ENCODE results near the gene ATP8B3. TPM values are rescaled to one million over a fixed set of nuclear protein-coding genes. Genes with fewer than 3 reads are reported as not detected.

The ATP8B3 gene
- total RNA-seq, 1 donor from 2014 or later = 1.4 TPM

DNA sequence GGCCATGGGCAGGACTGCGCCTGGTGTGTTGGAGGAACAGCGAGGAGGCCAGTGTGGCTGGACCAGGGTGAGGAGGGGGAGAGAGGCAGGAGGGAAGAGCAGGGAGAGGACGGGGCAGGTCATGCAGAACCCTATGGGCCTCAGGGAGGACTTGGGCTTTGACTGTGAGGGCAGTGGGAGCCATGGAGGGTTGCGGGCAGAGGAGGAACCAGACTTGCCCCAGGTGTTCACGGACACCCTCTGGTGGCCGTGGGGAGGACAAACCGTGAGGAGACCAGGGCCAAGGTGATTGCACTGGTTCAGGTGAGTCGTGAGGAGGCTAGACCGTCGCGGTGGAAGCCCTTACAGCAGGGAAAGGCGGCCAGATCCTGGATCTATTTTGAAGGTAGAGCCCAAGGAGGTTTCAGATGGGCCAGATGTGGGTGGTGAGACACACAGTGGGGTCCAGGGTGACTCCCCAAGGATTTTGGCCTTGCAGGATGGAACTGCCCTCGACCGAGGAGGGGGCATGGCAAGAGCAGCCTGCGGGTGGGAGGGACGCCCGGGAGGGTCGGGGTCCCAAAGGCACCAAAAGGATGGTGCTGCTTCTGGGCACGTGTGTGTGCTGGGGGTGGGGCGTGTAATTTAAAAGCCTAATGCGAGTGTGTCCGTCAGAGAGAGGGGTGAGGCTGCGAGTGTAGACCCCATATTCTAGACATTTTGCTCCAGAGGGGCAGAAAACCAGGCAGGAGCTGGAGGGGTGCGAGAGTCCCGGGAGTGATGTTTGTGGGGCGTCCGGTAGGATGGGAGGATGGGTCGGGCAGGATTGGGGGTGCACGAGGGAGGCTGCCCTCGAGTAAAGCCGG lies 39.0 kb upstream of the ATP8B3 start:
- DNase-seq (ENCODE audit: low spot score) (no peak), ATAC-seq (no peak)

DNA sequence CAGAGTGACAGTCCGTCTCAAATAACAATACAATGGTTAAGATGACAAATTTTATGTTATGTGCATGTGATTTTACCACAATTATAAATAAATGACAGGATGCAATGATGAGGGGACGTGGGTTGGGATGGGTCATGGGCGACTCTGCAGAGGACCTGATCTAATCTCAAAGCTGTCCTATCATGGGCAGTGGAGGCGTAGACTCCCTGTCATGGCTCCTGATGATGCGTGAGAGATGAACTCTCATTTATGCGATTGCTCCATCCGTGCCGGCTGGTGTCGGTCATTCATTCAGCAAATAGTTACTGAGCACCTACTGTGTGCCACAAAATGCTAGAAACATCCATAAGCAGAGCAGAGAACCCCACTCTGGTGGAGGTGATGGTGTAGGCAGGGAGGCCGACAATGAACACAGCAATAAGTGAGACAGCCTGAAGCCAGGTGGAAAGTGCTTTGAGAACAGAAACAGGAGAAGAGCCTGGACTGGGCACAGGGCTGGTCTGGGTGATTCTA lies 37.9 kb upstream of the ATP8B3 start:
- no peak for ATAC-seq
- no peak for DNase-seq (ENCODE audit: low spot score)

DNA sequence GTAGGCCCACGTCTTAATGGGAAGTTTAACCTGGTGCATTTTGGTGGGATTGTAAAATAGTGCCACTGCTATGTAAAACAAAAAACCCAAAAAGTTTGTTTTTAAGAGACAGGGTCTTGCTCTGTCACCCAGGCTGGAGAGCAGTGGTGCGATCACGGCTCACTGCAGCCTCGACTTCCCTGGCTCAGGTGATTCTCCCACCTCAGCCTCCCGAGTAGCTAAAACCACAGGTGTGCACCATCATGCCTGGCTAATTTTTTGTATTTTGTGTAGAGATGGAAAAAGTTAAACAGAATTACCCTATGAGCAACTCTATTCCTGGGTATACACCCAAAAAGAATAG lies 37.0 kb upstream of the ATP8B3 start:
- DNase-seq (ENCODE audit: low spot score) (no peak), ATAC-seq (no peak)

DNA sequence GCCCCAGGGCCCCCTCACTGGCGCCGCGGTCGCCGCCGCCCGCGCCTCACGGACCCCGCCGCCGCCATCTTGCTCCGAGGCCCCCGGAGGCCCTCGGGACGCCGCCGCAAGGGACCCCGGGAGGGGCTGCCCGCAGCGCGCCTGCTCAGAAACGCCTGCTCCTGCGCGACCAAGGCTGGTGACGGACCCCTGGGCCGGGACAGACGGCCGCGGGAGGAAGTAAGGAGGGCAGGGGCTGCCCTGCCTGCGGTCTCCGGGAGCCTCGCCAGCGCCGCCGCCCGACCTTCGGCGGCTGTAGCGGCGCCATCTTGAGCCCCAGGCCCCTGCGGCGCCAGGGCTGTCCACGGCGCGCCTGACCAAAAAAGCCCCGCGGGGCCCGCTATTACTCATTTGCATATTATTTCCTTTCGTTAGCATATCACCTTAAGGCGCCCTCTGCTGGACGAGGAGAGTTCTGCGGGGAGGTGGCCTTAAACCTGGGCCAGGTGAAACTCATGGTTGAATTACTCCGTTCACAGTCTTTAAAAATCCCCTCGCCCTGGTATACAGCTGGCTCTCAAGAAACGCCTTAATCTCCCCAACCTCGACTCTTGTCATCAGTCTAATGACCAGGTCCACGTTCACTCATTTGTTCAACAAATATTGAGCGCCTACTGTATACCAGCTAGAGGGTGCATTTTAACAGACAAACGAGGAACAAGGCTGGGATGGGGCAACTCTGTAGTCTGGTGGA lies 36.5 kb upstream of the ATP8B3 start, which contains the start of gene REXO1:
TSS of gene REXO1 (minus strand) at position 85 of the 733 bp plus-strand sequence. CDS start 125 bp downstream, outside the sequence.
- ATAC-seq (peak; percentile 85), DNase-seq (ENCODE audit: low spot score) (peak; percentile 96)

DNA sequence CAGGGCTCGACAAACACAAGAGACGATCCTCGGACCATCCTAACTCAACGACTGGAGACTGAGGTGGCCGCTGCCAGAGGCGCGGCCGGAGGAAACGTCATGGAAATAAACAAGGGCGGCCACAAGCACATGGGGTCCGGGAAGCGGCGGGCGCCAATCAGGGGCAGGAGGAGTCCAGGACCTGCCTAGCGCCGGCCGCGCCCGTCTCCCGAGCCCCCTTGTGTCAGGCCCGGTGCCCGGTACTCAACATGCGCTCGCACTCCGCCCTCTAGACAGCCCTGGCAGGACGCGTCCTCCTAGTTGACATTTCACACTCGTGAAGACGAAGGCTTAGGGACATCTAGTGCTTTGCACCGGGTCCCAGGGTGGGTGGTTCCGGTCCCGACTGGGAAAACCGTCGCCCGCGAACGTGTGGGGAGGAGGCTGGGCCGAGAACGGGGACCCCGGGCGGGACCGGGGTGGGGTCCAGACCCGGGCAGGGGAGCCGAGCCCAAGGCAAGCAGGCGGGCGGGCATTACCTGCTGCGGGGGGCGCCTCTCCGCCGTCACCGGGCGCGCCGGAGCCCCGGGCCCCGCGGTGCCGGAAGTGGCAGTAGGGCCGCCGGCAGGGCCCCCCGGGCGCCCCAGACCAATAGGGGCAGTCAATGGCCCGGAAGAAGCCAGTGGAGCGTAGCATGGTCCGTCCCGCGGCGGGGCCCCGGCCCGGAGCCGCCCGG lies 35.8 kb upstream of the ATP8B3 start:
- ATAC-seq (peak; percentile 3), DNase-seq (ENCODE audit: low spot score) (no peak)

DNA sequence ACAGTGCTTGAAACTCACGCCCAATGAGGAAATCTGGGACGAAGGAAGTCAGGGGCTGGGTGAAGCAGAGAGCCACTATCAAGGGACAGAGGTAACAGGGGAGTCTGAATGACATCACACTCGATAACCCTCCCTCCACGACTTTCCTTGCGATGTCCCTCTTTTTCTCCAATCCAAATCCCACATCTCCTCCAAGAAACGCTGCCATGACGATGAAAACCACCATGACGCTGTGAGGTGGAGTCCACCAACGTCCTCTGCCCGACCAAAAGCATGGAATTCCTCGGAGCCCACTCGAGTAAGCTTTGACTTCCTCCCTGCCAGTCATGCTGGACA lies 35.2 kb upstream of the ATP8B3 start:
- no peak for ATAC-seq
- DNase-seq (ENCODE audit: low spot score) = no peak

DNA sequence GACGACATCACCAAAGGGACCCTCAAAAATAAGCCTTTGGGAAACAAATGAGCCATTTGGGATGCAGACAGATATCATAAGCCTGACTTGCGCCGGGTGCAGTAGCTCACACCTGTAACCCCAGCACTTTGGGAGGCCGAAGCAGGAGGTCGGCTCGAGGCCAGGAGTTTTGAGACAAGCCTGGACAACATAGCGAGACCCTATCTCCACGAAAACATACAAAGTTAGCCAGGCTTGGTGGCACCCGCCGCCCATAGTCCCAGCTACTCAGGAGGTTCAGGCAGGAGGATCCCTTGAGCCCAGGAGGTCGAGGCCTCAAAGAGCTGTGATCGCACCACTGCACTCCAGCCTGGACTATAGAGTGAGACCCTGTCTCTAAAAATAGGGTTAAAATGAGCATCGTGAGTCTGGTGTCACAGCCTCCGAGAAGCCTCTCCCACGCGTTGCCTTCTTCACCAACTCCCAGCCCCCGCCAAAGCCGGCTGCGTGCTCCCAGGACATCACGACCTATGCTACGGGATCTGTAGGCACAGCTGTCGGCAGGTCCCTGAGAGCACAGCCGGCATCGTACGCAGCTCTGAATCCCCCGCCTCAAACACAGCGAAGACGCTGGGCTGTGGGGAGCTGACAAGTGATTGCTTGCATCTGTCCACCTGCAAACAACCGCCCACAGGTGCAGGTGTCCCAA lies 34.6 kb upstream of the ATP8B3 start:
- DNase-seq (ENCODE audit: low spot score) (no peak), ATAC-seq (no peak)

DNA sequence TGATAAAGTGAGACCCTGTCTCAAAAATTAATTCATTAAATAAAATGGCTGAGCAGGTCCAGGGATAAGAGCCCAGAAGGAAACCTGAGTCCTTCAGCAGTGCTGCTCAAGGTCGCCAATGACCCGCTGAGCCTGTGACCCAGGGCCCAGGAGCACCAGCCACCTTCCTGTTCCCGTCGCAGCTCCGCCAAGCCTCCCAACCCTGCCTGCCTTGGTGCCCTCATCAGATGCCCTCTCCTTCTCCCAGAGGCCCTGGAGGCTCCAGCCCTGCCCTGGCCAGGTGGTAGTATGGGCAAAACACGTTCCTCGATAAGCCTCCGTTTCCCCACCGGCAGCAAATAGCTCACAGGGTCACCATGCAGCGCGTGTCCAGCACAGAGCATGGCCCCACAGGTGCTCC lies 33.6 kb upstream of the ATP8B3 start:
- ATAC-seq (no peak), DNase-seq (ENCODE audit: low spot score) (no peak)

DNA sequence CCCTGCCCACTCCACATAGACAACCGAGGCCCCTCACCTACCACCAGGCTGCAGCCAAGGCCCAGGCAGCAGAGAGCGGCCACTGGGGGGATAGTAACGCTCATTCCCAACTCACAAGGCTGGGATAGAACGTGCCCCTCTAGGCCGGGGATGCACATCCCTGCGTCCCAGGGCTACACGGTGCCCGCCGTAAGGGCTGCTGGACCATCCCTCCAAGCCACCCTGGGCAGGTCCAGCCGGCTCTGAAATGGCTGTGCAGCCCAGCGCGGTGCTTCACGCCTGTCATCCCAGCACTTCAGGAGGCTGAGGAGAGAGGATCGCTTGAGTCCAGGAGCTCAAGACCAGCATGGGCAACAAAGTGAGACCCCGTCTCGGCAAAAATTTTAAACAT lies 33.0 kb upstream of the ATP8B3 start:
- no peak for ATAC-seq
- no peak for DNase-seq (ENCODE audit: low spot score)

DNA sequence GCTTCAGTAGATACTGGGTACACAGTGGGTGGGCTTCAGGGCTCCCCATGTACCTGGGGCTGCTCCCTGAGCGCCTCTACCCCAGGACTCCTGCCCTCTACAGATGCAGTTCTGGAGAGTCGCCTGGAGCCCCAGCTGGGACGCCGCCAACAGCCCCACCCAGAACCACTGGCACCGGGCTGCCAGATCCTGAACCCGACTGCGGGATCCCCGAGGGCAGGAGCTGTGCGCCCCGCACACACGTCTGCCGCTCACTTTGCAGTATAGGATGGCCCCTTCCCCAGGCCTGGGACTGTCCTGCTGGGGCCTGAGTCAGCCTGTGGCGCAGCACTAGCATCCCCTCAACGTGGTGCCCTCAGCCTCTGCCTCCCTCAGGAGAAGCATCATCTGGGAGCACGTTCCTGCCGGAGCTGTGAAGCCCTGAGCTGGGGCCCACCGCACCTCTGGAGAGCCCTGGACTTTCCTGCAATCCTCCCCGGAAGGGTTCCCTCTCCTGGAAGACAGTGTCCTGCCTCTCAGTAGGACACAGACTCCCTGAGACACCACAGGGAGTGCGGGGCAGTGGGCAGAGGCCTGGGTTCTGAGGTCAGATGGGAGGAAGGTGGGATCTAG lies 32.5 kb upstream of the ATP8B3 start:
- ATAC-seq = no peak
- no peak for DNase-seq (ENCODE audit: low spot score)

DNA sequence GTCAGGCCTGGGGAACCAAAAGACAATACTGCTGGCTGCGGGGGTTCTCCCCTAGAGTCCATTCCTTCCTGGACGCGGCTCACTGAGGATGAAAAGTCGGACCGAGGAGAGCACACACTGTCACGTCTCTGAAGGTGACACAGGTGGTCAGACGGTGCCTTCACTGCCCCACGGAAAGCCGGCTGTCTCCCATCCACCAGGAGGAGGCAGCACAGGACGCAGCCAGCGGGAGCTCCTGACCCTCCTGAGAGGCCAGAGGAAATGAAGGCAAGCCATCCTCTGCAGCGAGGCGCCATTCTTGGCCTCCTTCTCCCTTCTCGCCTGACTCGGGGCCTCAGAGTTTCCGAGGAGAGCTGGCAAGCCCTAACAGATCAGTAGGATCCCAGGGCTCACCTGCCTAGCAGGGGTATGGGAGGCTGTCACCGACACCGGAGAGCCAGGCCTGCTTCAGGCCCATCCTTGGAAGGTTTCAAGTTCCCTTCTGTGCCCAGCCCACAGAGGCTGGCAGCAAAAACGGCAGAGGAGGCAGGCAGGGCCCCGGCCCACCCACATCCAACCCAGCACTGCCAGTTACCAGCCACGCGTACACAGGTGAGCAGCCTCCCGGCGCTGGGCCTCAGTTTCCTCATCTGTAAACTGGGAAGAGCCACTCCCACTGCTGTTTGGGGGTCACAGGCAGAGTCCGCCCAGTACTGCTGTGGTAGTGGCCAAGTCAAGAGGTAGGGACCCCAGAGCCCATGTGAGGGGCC lies 31.7 kb upstream of the ATP8B3 start:
- DNase-seq (ENCODE audit: low spot score) (no peak), ATAC-seq (no peak)

DNA sequence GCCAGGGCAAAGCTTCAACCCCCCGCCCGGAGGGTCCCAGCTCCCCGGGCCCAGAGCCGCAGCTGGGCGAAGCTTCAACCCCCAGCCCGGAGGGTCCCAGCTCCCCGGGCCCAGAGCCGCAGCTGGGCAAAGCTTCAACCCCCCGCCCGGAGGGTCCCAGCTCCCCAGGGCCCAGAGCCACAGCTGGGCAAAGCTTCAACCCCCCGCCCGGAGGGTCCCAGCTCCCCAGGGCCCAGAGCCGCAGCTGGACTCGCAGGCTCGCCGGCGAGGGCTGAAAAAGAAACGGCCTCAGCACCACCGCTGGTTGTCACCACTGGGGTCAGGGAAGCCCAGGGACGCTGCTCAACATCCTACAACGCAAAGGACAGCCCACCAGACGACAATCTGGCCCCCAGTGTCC lies 31.0 kb upstream of the ATP8B3 start:
- ATAC-seq = no peak
- no peak for DNase-seq (ENCODE audit: low spot score)

DNA sequence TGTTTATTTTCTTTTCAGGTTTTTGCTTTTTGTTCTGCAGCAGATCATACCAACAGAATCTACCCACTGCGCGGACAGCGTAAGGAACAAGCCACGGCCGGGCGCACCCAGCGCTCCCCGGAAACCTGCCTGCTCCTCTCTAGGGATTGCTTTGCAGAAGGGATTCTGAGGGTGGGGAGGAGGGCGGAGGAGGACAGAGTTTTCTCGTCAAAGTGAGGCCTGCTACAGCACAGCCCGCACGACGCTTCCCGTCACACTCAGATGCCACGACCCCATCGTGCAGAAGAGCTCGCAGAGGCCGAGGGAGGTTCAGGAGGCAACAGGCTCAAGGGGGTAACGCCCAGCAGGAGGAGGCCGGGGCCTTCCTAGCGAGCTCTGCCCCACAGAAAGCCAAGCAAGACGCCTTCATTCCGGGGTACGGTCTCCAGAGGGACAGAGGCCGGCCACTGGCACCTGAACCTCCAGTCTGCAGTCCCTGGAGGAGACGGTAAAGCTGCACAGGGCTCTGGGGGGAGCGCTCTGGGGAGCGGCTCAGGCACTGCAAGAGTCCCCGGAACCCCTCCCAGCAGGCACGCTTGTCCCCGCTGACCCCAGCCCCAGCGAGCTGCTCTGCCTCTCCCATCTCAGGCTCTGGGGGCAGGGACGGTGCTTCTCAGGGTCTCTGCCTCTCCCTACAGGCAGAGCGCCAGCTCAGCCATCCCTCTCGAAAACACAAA lies 29.3 kb upstream of the ATP8B3 start:
- no peak for DNase-seq (ENCODE audit: low spot score)
- no peak for ATAC-seq

DNA sequence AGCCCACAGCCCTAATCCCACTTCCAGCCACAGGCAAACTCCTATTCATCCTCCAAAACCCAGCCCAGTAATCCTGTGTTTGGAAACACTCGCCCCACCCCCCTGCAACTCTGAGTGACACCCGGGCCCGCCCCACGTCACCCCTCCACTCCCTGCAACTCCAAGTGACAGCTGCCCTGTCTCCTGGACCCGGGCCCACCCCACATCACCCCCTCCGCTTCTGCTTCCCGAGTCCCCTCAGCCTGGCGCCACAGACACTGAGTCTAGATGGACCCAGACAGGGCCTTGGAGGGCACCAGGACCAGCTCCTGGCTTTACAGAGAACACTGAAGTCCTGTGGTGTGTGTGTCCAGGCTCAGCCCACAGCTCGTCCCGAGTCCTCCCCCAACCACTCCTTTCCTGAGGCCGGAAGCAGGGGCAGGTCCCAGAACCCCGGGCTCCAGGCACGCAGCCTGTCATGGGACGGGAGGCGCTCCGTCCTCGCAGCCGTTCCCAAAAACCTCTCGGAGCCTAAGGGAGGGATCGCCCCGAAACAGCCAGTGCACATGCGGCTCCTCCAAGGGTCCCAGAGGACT lies 28.6 kb upstream of the ATP8B3 start:
- ATAC-seq (peak; percentile 56), DNase-seq (ENCODE audit: low spot score) (peak; percentile 77)

DNA sequence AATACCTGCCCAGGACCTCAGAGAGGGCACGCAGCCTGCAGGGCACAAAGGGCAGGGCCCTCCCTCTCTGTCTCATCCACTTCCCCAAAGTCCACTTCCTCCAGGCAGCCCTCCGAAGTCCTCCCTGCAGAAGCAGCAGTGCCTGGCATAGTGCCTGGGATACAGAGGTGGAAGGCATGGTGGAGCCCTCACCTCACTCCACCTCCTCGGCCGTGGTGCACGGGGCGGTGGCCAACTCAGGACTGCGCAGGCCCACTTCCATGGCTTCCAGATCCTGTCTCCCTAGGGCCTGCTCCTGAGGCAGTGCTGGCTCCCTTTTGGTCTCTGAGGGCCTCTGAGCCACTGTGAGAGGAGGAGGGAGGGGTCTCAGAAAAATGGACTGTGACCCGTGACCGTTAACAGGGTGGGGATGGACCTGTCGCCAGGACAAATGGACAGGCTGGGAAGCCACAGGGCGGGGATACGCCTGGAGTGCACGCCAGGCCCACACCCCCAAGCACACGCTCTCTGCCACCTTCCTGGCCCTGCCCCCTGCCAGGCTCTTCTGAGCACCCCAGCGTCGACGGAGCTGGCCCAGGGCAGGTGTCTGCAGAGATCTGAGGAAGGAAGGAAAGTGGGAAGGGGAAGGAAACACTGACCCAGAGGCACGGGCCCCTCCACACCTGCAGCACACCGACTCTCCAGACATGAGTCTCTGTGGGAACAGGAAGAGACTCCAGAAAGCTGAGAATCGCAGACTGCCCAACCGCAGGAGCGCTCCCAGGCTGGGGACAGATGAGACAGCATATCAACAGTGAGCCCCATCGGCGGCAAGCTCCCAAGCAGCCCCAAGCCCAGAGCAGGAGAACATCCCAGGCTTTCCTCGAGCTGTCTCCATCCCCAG lies 27.8 kb upstream of the ATP8B3 start:
- ATAC-seq (peak; percentile 79), DNase-seq (ENCODE audit: low spot score) (peak; percentile 93)

DNA sequence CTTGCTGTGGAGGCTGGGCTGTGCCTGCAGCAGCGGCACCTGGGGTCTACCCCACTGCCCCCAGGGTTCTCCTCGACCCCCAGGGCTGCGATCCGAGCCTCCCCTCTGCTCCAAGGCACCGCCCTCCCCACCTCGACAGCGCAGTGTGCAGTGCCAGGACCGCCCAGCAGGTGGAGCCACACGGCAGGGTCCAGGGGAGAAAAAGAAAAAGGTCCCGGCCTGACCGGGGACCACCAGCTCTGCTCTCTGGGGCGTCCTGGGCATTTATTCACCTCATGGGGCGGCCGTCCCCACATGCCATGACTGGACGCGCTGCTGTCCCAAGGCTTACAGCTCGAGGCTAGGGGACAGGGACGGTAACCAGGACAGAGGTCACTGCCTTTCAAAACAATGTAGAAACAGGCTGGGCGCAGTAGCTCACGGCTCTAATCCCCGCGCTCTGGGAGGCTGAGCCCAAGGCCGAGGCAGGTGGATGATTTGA lies 25.6 kb upstream of the ATP8B3 start:
- ATAC-seq = peak; percentile 45
- peak; percentile 78 for DNase-seq (ENCODE audit: low spot score)

DNA sequence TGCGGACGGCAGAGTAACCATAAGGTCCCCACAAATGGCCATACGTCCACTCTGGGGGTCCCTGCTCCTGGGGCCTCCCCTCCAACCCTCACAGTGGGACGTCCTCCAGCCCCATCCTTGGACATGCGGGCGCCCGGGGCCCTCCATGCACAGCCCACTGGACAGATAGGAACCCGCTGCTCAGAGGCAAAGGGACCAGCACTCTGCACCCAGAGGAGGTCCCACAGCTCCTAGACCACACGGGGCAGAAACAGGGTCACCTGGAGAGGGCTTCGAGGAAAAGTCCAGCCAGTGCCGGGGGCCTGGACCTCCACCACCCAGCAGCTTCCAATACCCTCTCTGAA lies 25.1 kb upstream of the ATP8B3 start:
- DNase-seq (ENCODE audit: low spot score) = no peak
- ATAC-seq = no peak

Data from left lobe of liver (tissue), 2 donors.